Activated CD4-positive, alpha-beta T cell treated with anti-CD3 and anti-CD28 coated beads for 1 hour (primary cell): ENCODE results near the gene IL21R.
A peak's percentile ranks its signal among the peaks of the same experiment; 100 is the strongest.

Experiments used
- DNase-seq: peaks from one replicate; pipeline ENCODE4 v3.0.0-alpha.2; 2020

The IL21R gene

GRCh38 chr16:27401768-27402568 lies at the start of gene IL21R:
Gene IL21R (plus strand): TSS chr16:27402174. CDS start chr16:27430072, 27,898 bp downstream.
- peak; percentile 77 for DNase-seq

GRCh38 chr16:27353853-27354252 lies 48.1 kb upstream of the IL21R start:
- DNase-seq = no peak

- no peak for DNase-seq
These were observed 46.4 kb upstream of the IL21R start for GRCh38 chr16:27355610-27356009.

GRCh38 chr16:27356794-27357193 lies 45.2 kb upstream of the IL21R start:
- no peak for DNase-seq

DNA sequence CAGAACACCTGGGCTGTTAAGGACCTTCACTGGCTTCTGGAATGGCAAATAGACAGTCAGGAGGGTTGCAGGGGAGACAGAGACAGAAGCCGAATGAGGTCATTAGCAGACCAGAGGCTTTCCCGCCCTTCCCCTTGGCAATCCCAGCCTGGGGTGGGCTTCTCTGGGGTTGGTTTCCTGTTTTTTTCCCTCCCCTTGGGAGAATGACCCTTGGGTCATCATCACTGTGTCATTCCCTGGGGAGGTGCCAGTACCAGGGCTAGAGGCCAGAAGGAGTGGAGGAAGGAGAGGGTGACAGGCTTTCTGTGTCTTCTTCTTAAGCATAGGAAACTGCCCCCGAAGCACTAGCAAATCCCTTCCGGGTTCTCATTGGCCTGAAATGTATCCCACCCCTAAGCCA lies 42.9 kb upstream of the IL21R start:
- DNase-seq = no peak

DNA sequence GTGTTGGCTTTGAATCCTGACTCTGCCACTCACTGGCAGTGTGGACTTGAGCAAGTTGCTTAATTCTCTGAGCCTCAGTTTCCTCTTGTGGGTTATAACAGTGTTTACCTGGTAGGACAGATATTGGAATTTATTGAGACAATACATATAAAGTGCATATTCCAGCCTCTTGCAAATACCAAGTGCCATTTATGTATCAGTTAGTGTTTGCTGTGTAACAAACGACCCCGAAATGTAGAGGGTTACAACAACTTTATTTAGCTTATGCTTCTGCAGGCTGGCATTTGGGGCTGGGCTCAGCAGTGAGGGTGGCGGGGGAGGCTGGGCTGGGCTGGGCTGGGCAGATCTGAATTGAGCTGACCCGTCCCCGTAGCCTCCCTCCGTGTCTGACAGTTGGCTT lies 42.4 kb upstream of the IL21R start:
- no peak for DNase-seq

DNA sequence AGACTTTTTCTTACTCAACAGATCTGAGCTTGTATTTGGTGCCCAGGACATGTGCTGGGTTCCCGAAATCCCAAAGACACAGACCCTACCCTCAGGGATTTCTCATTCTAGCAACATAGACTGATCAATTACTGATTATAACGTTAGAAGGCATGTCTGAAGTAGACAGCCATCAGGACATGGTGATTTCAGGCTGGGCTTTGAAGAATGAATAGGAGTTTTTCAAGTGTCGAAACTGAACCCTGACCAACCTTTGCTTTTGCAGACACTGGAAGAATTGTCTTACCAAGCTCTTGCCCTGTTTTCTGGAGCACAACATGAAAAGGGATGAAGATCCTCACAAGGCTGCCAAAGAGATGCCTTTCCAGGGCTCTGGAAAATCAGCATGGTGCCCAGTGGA lies 40.0 kb upstream of the IL21R start:
- no peak for DNase-seq

DNA sequence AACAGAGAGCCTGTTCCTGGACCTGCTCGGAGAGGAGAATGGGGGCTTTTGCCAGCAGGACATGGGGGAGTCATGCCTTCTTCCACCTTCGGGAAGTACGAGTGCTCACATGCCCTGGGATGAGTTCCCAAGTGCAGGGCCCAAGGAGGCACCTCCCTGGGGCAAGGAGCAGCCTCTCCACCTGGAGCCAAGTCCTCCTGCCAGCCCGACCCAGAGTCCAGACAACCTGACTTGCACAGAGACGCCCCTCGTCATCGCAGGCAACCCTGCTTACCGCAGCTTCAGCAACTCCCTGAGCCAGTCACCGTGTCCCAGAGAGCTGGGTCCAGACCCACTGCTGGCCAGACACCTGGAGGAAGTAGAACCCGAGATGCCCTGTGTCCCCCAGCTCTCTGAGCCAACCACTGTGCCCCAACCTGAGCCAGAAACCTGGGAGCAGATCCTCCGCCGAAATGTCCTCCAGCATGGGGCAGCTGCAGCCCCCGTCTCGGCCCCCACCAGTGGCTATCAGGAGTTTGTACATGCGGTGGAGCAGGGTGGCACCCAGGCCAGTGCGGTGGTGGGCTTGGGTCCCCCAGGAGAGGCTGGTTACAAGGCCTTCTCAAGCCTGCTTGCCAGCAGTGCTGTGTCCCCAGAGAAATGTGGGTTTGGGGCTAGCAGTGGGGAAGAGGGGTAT lies 39.3 kb upstream of the IL21R start:
- DNase-seq = no peak

DNA sequence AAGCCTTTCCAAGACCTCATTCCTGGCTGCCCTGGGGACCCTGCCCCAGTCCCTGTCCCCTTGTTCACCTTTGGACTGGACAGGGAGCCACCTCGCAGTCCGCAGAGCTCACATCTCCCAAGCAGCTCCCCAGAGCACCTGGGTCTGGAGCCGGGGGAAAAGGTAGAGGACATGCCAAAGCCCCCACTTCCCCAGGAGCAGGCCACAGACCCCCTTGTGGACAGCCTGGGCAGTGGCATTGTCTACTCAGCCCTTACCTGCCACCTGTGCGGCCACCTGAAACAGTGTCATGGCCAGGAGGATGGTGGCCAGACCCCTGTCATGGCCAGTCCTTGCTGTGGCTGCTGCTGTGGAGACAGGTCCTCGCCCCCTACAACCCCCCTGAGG lies 38.7 kb upstream of the IL21R start:
- no peak for DNase-seq

GRCh38 chr16:27363797-27364196 lies 38.2 kb upstream of the IL21R start:
- no peak for DNase-seq

DNA sequence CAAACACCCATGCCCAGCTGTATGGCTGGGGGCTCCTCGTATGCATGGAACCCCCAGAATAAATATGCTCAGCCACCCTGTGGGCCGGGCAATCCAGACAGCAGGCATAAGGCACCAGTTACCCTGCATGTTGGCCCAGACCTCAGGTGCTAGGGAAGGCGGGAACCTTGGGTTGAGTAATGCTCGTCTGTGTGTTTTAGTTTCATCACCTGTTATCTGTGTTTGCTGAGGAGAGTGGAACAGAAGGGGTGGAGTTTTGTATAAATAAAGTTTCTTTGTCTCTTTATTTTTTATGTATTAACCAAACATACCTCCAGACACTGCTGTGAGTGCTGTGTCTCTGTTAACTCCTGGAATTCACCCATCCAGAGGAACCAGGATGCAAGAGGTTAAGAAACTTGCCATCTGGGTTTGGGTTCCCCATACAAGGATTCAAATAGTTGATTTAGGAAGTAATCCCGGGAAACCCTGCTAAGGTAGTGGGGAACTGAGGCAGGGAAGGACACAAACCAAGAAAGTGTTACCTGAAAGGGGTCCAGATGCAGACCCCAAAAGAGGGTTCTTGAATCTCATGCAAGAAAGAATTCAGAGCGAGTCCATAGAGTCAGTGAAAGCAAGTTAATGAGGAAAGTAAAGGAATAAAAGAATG lies 37.4 kb upstream of the IL21R start:
- no peak for DNase-seq

- no peak for DNase-seq
These were observed 36.6 kb upstream of the IL21R start for GRCh38 chr16:27365142-27366089.

DNA sequence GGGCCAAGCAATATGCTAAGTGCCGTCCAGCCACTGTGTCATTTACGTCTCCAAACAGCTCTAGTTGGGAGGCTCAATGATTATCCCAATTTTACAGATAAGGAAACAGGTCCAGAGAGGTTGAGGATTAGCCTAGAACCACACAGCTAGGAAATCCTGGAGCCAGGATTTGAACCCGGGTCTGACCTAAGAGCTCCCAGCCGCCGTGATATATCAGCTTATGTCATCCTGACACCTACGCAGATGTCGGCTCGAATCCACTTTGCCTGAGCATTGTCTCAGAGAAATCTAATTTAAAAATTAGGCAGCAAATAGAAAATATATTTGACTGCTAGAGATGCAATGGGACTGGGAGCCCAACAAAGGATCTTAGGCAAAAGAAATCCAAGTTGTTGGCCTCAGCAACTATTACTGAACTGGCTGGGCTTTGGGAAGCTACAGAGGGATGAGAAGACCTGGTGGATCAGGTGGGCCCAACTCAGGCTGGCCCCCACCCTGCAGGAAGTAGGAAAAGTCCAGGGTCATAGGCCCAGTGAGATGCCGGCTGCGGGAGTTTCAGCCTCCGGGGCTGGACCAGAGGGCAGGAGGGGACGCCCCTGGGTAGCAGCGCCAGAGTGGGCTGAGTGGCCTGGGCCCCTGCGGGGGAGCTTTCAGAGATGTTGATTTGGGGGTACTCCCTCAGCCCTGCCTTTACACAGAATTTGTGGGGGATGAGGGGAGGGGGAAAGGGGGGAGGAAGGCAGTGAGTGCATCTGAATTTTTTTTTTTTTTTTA lies 35.1 kb upstream of the IL21R start:
- no peak for DNase-seq

GRCh38 chr16:27367461-27368357 lies 34.3 kb upstream of the IL21R start:
- peak; percentile 86 for DNase-seq

- DNase-seq = no peak
These were observed 33.6 kb upstream of the IL21R start for GRCh38 chr16:27368358-27368722.

DNA sequence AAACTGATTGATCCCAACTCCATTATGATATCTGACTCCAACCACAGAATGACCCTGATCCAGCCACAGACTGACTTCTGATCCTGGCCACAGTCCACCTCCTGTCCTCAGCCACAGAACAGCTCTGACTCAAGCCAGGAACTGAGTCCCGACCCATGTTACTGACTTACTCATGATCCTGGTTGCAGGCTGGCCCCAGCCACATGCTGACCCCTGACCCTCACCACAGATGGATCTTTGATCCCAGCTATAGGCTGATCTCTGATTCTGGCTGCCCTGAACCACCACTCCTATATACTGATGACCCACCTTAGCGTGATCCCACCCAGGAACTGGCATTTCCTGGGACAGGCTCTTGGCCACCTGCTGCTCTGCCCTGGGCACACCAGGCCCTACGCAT lies 32.2 kb upstream of the IL21R start:
- DNase-seq = no peak

GRCh38 chr16:27370318-27370717 lies 31.7 kb upstream of the IL21R start:
- DNase-seq = no peak

GRCh38 chr16:27373312-27373711 lies 28.7 kb upstream of the IL21R start:
- no peak for DNase-seq

DNA sequence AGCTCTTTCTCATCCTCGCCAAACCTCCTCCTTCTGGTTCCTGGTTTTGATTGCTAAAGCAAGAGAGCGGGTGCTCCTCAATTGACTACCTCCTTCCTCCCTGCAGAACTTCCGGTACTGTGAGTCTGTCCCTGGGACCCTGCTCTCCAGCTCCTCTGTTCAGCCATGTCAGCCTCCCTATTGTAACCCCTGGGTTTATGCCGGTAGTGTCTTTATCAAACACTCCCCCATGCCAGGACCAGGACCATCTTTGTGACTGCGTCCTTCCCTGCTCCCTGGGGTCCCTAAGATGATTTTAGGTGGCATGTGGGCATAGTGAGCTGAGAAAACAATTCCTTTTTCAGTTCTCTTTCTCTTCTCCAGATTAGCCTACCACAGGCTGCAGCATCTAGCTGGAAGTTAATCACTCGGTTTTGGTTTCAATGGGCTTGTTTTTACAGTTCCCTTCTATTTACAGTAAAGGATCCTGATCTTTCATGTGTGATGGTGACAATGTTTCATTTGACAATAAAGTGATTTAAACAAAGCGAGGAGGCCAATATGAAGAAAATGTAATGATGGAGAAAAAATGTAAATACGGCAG lies 27.7 kb upstream of the IL21R start:
- no peak for DNase-seq

- no peak for DNase-seq
These were observed 27.1 kb upstream of the IL21R start for GRCh38 chr16:27374804-27375425.
